Neural cell (in vitro differentiated cells): ENCODE results near the gene CELSR1.

Experiments
- CTCF ChIP-seq: fragments of 450-650 bp; IDR thresholded peaks from 2 replicates; pipeline ENCODE4 v1.5.1; 2014; ENCODE audit warnings: antibody characterized with exemption, mild to moderate bottlenecking, moderate library complexity; ENCODE audit not compliant: poor library complexity, severe bottlenecking
- POLR2AphosphoS5 ChIP-seq: IDR thresholded peaks from 2 replicates; pipeline ENCODE4 v1.6.1; 2012
- TAF1 ChIP-seq: IDR thresholded peaks from 2 replicates; pipeline ENCODE4 v1.6.1; 2012; ENCODE audit warnings: low read depth

DNA sequence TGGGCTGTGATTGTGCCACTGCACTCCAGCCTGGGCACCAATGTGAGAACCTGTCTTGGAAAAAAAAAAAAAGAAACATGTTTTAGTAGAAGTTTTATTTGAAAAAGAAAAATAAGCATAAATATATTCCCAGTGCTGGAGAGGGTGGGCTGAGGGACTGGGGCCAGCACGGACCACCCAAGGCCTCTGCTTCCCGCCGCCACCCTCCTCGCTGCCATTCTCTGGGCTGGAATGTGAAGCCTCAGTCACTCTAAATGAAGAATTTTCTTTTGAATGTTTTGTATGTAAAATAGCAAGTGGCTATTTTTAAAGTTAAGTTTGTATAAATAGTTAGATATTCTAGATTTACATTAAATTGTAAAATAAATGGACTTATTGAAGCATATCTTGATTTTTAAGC is 207.0 kb downstream of the CELSR1 start:
- TF ChIP-seq TAF1 (no peak), CTCF (no peak), POLR2AphosphoS5 (no peak)
